ENCODE measurements around the gene CHN1.

GRCh38 chr2:174846218-174846617, 159.0 kb downstream of the CHN1 start:
- TF ChIP-seq POLR2AphosphoS5 (IDR thresholded peaks at IDR 0.05) (no peak), CTCF (IDR thresholded peaks at IDR 0.05) (no peak), POLR2A (IDR thresholded peaks at IDR 0.05) (no peak), EP300 (IDR thresholded peaks at IDR 0.05) (no peak)

All from upper lobe of left lung (tissue), 4 donors.